H1 (cell line): ENCODE measurements around the gene MYL5. TPM values are rescaled to one million over a fixed set of nuclear protein-coding genes. Genes with fewer than 3 reads are reported as not detected.

Experiments
- CTCF ChIA-PET: fragments of 300-600 bp; sonication (Branson Sonifier 250); formaldehyde crosslinking; loops from one replicate; lab custom pipeline; 2021; ENCODE audit not compliant: partially characterized antibody; lab: Charles Lee
- POLR2A ChIA-PET: fragments of 300-600 bp; sonication (Branson Sonifier 250); formaldehyde crosslinking; loops from one replicate; lab custom pipeline; 2021; ENCODE audit warnings: inconsistent platforms; ENCODE audit not compliant: partially characterized antibody; lab: Charles Lee
- DNase-seq, 2 experiments: peaks; one replicate each; pipeline versions ENCODE4 v3.0.0 to v3.0.0-alpha.2; 2010 to 2022; ENCODE audit warnings: low spot score in 2 of 2, low read depth in 1 of 2, mixed read lengths in 1 of 2
- FAIRE-seq: peaks from 2 replicates; lab custom pipeline; 2011; peaks lifted over from hg19 to GRCh38; lab: Jason Lieb, UNC
- H2AFZ ChIP-seq: 2 replicates; pipeline ENCODE4 v1.8.1; 2012; ENCODE audit warnings: low read length, inconsistent platforms
- H2AK5ac ChIP-seq: 2 replicates; pipeline ENCODE4 v1.6.1; 2013; ENCODE audit warnings: low read depth, low read length
- H2BK120ac ChIP-seq: replicated peaks from 2 replicates; pipeline ENCODE3; 2013; ENCODE audit warnings: low read depth, low read length, inconsistent platforms
- H2BK12ac ChIP-seq: 2 replicates; pipeline ENCODE4 v1.6.1; 2013; ENCODE audit warnings: low read depth, low read length
- H2BK15ac ChIP-seq: 2 replicates; pipeline ENCODE4 v1.6.1; 2013; ENCODE audit warnings: low read length
- H2BK20ac ChIP-seq: 2 replicates; pipeline ENCODE4 v1.6.1; 2013; ENCODE audit warnings: low read length
- H2BK5ac ChIP-seq: 2 replicates; pipeline ENCODE4 v1.6.1; 2013; ENCODE audit warnings: low read depth, low read length
- H3K14ac ChIP-seq: 2 replicates; pipeline ENCODE4 v1.6.1; 2013; ENCODE audit warnings: inconsistent platforms; ENCODE audit not compliant: insufficient read length
- H3K18ac ChIP-seq: 2 replicates; pipeline ENCODE4 v1.6.1; 2013; ENCODE audit warnings: low read length; ENCODE audit errors: extremely low read depth
- H3K23ac ChIP-seq: 2 replicates; pipeline ENCODE4 v1.6.1; 2013; ENCODE audit warnings: inconsistent platforms; ENCODE audit not compliant: insufficient read length
- H3K23me2 ChIP-seq: 2 replicates; pipeline ENCODE4 v1.6.1; 2013; ENCODE audit warnings: low read depth, low read length
- H3K27ac ChIP-seq: 2 replicates; pipeline ENCODE4 v1.6.1; 2011; ENCODE audit warnings: low read depth, low read length, inconsistent platforms
- H3K27me3 ChIP-seq, 4 experiments: replicated peaks in 1 of 4; 1 replicate in 1 of 4; 2 replicates in 3 of 4; pipeline versions ENCODE4 v1.6.1 to v1.8.1; 2011 to 2013; ENCODE audit warnings: low read length in 3 of 4, mild to moderate bottlenecking in 3 of 4, inconsistent platforms in 2 of 4, mixed read lengths in 2 of 4, moderate library complexity in 1 of 4; ENCODE audit not compliant: control insufficient read depth in 3 of 4, insufficient read depth in 3 of 4; ENCODE audit errors: extremely low read depth in 1 of 4
- H3K36me3 ChIP-seq, 4 experiments: 2 replicates each; pipeline versions ENCODE4 v1.6.1 to v1.8.1; 2011 to 2013; ENCODE audit warnings: mild to moderate bottlenecking in 4 of 4, low read length in 3 of 4, moderate library complexity in 2 of 4, control low read depth in 1 of 4, inconsistent platforms in 1 of 4; ENCODE audit not compliant: insufficient read depth in 4 of 4, control insufficient read depth in 2 of 4
- H3K4ac ChIP-seq: replicated peaks from 2 replicates; pipeline ENCODE3; 2013; ENCODE audit warnings: low read length, low read depth, mixed read lengths, inconsistent platforms; ENCODE audit not compliant: insufficient read length
- H3K4me1 ChIP-seq, 4 experiments: replicated peaks in 1 of 4; 1 replicate in 1 of 4; 2 replicates in 3 of 4; pipeline versions ENCODE4 v1.6.1 to v1.8.1; 2011 to 2013; ENCODE audit warnings: low read length in 3 of 4, inconsistent platforms in 2 of 4, mixed read lengths in 1 of 4; ENCODE audit not compliant: insufficient read depth in 4 of 4, control insufficient read depth in 3 of 4
- H3K4me2 ChIP-seq, 2 experiments: 2 replicates each; pipeline versions ENCODE4 v1.6.1 to v1.8.1; 2011 to 2013; ENCODE audit warnings: low read depth in 2 of 2, low read length in 2 of 2, control low read depth in 1 of 2, inconsistent platforms in 1 of 2, mild to moderate bottlenecking in 1 of 2; ENCODE audit not compliant: insufficient read depth in 1 of 2
- H3K4me3 ChIP-seq, 4 experiments: fragments of 200-600, 300-600 bp in 1 of 4; sonication (generic), shearing (Covaris generic), sonication (Bioruptor Twin) in 1 of 4; 2 replicates each; pipeline versions ENCODE4 v1.5.1 to v1.8.1; 2011 to 2016; ENCODE audit warnings: low read length in 4 of 4, low read depth in 3 of 4, control low read depth in 2 of 4, inconsistent platforms in 2 of 4, mild to moderate bottlenecking in 2 of 4, mixed read lengths in 1 of 4, moderate library complexity in 1 of 4; ENCODE audit not compliant: insufficient read depth in 2 of 4; ENCODE audit errors: extremely low read depth in 1 of 4
- H3K56ac ChIP-seq: replicated peaks from 2 replicates; pipeline ENCODE3; 2013; ENCODE audit warnings: low read depth, mild to moderate bottlenecking, mixed read lengths, low read length, inconsistent platforms; ENCODE audit not compliant: insufficient read length
- H3K79me1 ChIP-seq: 2 replicates; pipeline ENCODE4 v1.6.1; 2013; ENCODE audit warnings: low read depth, low read length, control low read depth
- H3K79me2 ChIP-seq, 2 experiments: 2 replicates each; pipeline versions ENCODE4 v1.6.1 to v1.8.1; 2012 to 2013; ENCODE audit warnings: low read length in 2 of 2, mild to moderate bottlenecking in 2 of 2, inconsistent platforms in 1 of 2; ENCODE audit not compliant: insufficient read depth in 2 of 2, control insufficient read depth in 1 of 2
- H3K9ac ChIP-seq, 4 experiments: replicated peaks in 1 of 4; 1 replicate in 1 of 4; 2 replicates in 3 of 4; pipeline versions ENCODE4 v1.6.1 to v1.8.1; 2011 to 2013; ENCODE audit warnings: low read depth in 3 of 4, low read length in 3 of 4, control low read depth in 2 of 4, mild to moderate bottlenecking in 2 of 4, moderate library complexity in 2 of 4, inconsistent platforms in 1 of 4; ENCODE audit errors: extremely low read depth in 1 of 4
- H3K9me3 ChIP-seq, 2 experiments: 2 replicates each; pipeline versions ENCODE4 v1.6.1 to v1.8.1; 2012 to 2013; ENCODE audit warnings: mild to moderate bottlenecking in 2 of 2, moderate library complexity in 2 of 2, control low read depth in 1 of 2, inconsistent platforms in 1 of 2, low read depth in 1 of 2, low read length in 1 of 2, mixed read lengths in 1 of 2; ENCODE audit not compliant: insufficient read depth in 2 of 2
- H4K20me1 ChIP-seq, 2 experiments: replicated peaks in 1 of 2; 2 replicates each; pipeline versions ENCODE3 to v1.8.1; 2011 to 2013; ENCODE audit warnings: inconsistent platforms in 2 of 2, low read length in 2 of 2, mild to moderate bottlenecking in 1 of 2; ENCODE audit not compliant: insufficient read depth in 2 of 2, control insufficient read depth in 1 of 2
- H4K5ac ChIP-seq: 2 replicates; pipeline ENCODE4 v1.6.1; 2013; ENCODE audit warnings: low read length, low read depth, mixed read lengths, inconsistent platforms; ENCODE audit not compliant: insufficient read length
- H4K8ac ChIP-seq: 2 replicates; pipeline ENCODE4 v1.8.0; 2013; ENCODE audit warnings: mild to moderate bottlenecking, moderate library complexity, low read length, inconsistent platforms; ENCODE audit not compliant: insufficient read depth; ENCODE audit errors: extremely low read depth
- H4K91ac ChIP-seq: replicated peaks from 2 replicates; pipeline ENCODE3; 2013; ENCODE audit warnings: low read length, mixed read lengths, inconsistent platforms; ENCODE audit not compliant: insufficient read length
- CBX5 ChIP-seq: fragments of 300-800, 300-1000 bp; sonication (generic); IDR thresholded peaks from 2 replicates; pipeline ENCODE4 v1.7.1; 2016; ENCODE audit warnings: antibody characterized with exemption, low read length, low read depth
- CTCF ChIP-seq, 3 experiments: IDR thresholded peaks; 1 replicate in 2 of 3; 2 replicates in 1 of 3; pipeline versions ENCODE4 v1.5.1 to v1.6.1; 2011; ENCODE audit warnings: low read length in 3 of 3, mild to moderate bottlenecking in 3 of 3, inconsistent platforms in 2 of 3, low read depth in 1 of 3, moderate library complexity in 1 of 3; ENCODE audit not compliant: insufficient read depth in 1 of 3; ENCODE audit errors: control extremely low read depth in 1 of 3
- PHF8 ChIP-seq: fragments of 200-600 bp; sonication (generic); conservative IDR thresholded peaks from 2 replicates; pipeline ENCODE4 v1.7.1; 2012; ENCODE audit warnings: low read depth, mild to moderate bottlenecking, inconsistent platforms, low read length, moderate library complexity
- SIX5 ChIP-seq: IDR thresholded peaks from 2 replicates; pipeline ENCODE4 v1.6.1; 2011; ENCODE audit warnings: mild to moderate bottlenecking, low read depth, low read length
- TAF1 ChIP-seq: IDR thresholded peaks from 2 replicates; pipeline ENCODE4 v1.6.1; 2011; ENCODE audit warnings: mild to moderate bottlenecking, low read depth, low read length
- TAF7 ChIP-seq: optimal IDR thresholded peaks from 2 replicates; pipeline ENCODE3; 2011; ENCODE audit warnings: low read depth, mild to moderate bottlenecking, inconsistent platforms, low read length, moderate library complexity, borderline replicate concordance
- USF2 ChIP-seq: IDR thresholded peaks from 2 replicates; pipeline ENCODE4 v1.6.1; 2011; ENCODE audit warnings: low read length, improper control_type of control experiment
- WGBS, 2 experiments: shearing (Covaris generic) in 1 of 2; methylation state at CpG; one replicate each; pipeline versions ENCODE4 v1.1.6 to v1.1.7; 2013 to 2015; ENCODE audit warnings: low lambda C conversion rate in 2 of 2, mixed read lengths in 2 of 2, inconsistent platforms in 1 of 2, low coverage in 1 of 2, missing lambda C conversion rate in 1 of 2; ENCODE audit not compliant: insufficient replicate concordance in 2 of 2, insufficient coverage in 1 of 2, insufficient read length in 1 of 2; ENCODE audit errors: extremely low coverage in 1 of 2, missing lambda C conversion rate in 1 of 2; 5-methylcytosine and 5-hydroxymethylcytosine counted together
- polyA plus RNA-seq, 7 experiments: library from polyadenylated mRNA; depleted of rRNA in 3 of 7; stranded (reverse) in 5 of 7; unstranded in 2 of 7; fragments of >200 nt in 5 of 7; fragments of 200-250 nt in 2 of 7; gene quantifications; 1 replicate in 5 of 7; 2 replicates in 1 of 7; 4 replicates in 1 of 7; pipeline versions ENCODE4 v1.2.1 to v1.2.3, GENCODE V29; 2011 to 2013; ENCODE audit warnings: missing spikeins in 2 of 7, mixed read lengths in 2 of 7
- total RNA-seq: library from RNA; stranded (reverse); fragmentation: NEBNext Ultra II Directional; extraction: Animal tissue kit (Norgen Biotek cat#: 25700); gene quantifications from 2 replicates; pipeline ENCODE4 v1.2.1, GENCODE V29; 2021

MYL5 gene
- total and polyA plus RNA-seq, 2 of the 8 experiments (the other 6 are each of a cell fraction or from before 2014, with no cell fraction given) = 5.7 to 6.8 TPM

DNA sequence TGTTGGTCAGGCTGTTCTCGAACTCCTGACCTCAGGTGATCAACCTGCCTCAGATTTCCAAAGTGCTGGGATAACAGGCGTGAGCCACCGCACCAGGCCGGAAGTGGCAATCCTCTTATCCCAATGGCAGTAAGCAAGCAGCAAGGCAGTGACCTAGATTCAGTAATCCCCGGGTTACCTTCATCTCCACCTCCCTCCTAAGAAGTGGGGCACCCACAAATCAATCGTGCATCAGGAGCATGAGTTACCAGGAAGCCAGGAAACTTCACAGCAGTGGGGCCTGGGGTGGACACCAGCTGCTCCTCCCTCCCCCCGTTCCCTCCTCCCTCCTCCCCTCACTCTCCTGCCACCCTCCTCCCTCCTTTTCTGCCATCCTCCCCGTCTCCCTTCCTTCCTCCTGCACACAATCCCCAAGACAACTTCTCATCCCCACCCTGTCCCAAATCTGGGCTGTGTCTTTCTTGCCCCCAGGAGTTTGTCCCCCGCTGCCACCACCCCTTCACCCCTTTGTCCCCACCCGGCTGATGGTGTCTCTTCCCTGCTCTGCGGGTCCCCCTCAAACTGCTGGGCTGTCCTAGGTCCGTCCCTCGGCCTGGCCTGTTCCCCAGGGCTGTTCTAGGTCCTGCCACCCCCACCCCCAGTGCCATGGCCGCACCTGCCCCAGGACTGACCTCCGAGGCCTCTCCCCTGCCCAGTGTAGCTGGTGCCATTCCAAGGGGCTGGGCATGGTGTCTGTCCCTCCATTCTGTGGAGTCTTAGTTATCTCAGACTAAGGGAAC lies 46.8 kb upstream of the MYL5 start:
- no peak overlapping the region for H2BK15ac ChIP-seq
- no peak for TF ChIP-seq SIX5
- no peak for TF ChIP-seq CBX5
- no peak for TF ChIP-seq TAF1
- TF ChIP-seq USF2 = no peak
- no peak for TF ChIP-seq PHF8
- TF ChIP-seq TAF7 = no peak
- no peak for TF ChIP-seq CTCF (IDR thresholded peaks at IDR 0.05; ENCODE audit: control extremely low read depth in 1 of 3, insufficient read depth in 1 of 3, low read depth in 1 of 3, low read length in 3 of 3)

More for the DNA sequence above, 46.8 kb upstream of the MYL5 start:
- no peak for FAIRE-seq
- DNase-seq = no peak
- Histone ChIP-seq H3K23me2 (no peaks in the 10 kb centered on the region), H4K91ac (no peak overlapping the region), H4K20me1 (peaks cover 0 to under 1% of the 10 kb centered on the region in 2 experiments), H3K4me2 (no peak overlapping the region), H2AFZ (no peak overlapping the region), H3K56ac (no peak overlapping the region), H4K5ac (no peak overlapping the region), H2AK5ac (no peak overlapping the region), H3K27me3 (no peaks in the 10 kb centered on the region; a peak in 1 of 7 replicates), H3K36me3 (no peaks in the 10 kb centered on the region), H3K79me1 (no peaks in the 10 kb centered on the region; the same call in 1 of the 2 replicates), H3K14ac (no peak overlapping the region), H3K9me3 (peaks cover 6 to 10% of the 10 kb centered on the region in 2 experiments; a peak in 3 of 4 replicates), H3K27ac (no peak overlapping the region), H3K4me1 (peaks cover 0 to 18% (median 8%) of the 10 kb centered on the region in 4 experiments; a peak in 5 of 7 replicates), H2BK12ac (no peak overlapping the region), H3K4ac (no peak overlapping the region), H2BK20ac (no peak overlapping the region), H3K23ac (no peak overlapping the region), H4K8ac (no peak overlapping the region), H3K4me3 (no peak overlapping the region), H2BK5ac (no peak overlapping the region), H2BK120ac (no peak overlapping the region), H3K9ac (no peak overlapping the region), H3K79me2 (no peaks in the 10 kb centered on the region), H3K18ac (no peak overlapping the region)
- WGBS, 2 experiments = 91% methylated on average over 10 of the region's 15 CpGs; no CpG with 5 or more reads in 1 of the 2 experiments
- ChIA-PET POLR2A (interaction anchor here (0.8 kb wide), 1 partner anchor 16 kb away, joined by 3 read pairs; no protein-coding TSS in a partner anchor), CTCF (interaction anchor here (2.0 kb wide), 1 partner anchor 25 kb away, joined by 5 read pairs; no protein-coding TSS in a partner anchor)
